Measurements from ENCODE around the gene AKR1C1. TPM values are rescaled to one million over a fixed set of nuclear protein-coding genes. Genes with fewer than 3 reads are reported as not detected.

Gene AKR1C1
- total and polyA plus RNA-seq, 9 of the 15 experiments (the other 6 are each of a cell fraction or from before 2014, with no cell fraction given): 43.5 to 180 (median 82.4) TPM

DNA sequence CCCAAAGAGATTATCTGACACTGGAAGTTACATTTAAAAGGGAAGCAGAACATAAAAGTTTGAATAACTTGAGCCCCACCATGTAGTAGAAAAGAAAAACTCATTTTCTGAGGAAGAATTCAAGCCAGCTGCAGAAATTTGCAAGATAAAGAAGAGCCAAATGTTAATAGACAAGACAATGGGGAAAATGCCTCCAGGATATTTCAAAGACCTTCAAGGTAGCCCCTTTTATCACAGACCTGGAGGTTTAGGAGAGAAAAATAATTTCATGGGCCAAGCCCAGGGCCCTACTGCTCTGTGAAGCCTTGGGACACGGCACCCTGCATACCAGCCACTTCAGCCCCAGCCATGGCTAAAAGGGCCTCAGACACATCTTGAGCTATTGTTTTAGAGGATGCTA, 18.4 kb upstream of the AKR1C1 start:
- Histone ChIP-seq H3K9me1 (ENCODE audit: control insufficient read depth, insufficient read depth, low read length) (no peaks in the 10 kb centered on the region), H3K4me3 (no peak overlapping the region), H3K9me3 (replicated peaks; ENCODE audit: control insufficient read depth, insufficient read depth, low read depth, low read length) (no peaks in the 10 kb centered on the region; the same call in 1 of the 2 replicates), H3K36me3 (ENCODE audit: control insufficient read depth, insufficient read depth, low read length) (no peaks in the 10 kb centered on the region; the same call in 2 of the 3 replicates), H3K27ac (ENCODE audit: extremely low read depth, low read depth, low read length) (no peak overlapping the region), H3K4me2 (ENCODE audit: insufficient read depth, low read length) (no peak overlapping the region), H3K9ac (ENCODE audit: insufficient read depth in 1 of 2, low read depth in 2 of 2, low read length in 2 of 2) (no peak overlapping the region), H3K79me2 (ENCODE audit: control insufficient read depth, insufficient read depth, low read length) (no peaks in the 10 kb centered on the region), H4K20me1 (replicated peaks; ENCODE audit: control insufficient read depth, insufficient read depth, low read length) (no peaks in the 10 kb centered on the region), H3K4me1 (replicated peaks in 1 of 2; ENCODE audit: control insufficient read depth in 2 of 2, insufficient read depth in 2 of 2, low read length in 2 of 2) (peaks cover 0 to 23% of the 10 kb centered on the region in 2 experiments; a peak in 4 of 5 replicates), H2AFZ (ENCODE audit: low read depth, low read length) (no peak overlapping the region), H3K27me3 (ENCODE audit: control insufficient read depth in 2 of 2, insufficient read depth in 2 of 2, low read length in 2 of 2) (no peaks in the 10 kb centered on the region)
- POLR2A ChIA-PET: no interaction called here
- ATAC-seq (no peak), DNase-seq (ENCODE audit: extremely low read depth in 1 of 4, low spot score in 3 of 4) (no peak), FAIRE-seq (no peak)
- BruUV-seq (replicated peaks): no TSS peak
- CTCF ChIA-PET (ENCODE audit: low intra/inter-chr PET ratio): no interaction called here
- intact Hi-C loops (cut with micrococcal nuclease) (no loop called here), in situ Hi-C loops (cut with MboI) (loop anchor here (5.0 kb wide), 1 partner anchor 77 kb away; no protein-coding TSS in a partner anchor)
- WGBS (ENCODE audit: insufficient coverage, low coverage, missing lambda C conversion rate): 77% methylated on average over 1 of the region's 1 CpG
- TF ChIP-seq ZNF232 (CRISPR knock-in tag; IDR thresholded peaks at IDR 0.05) (no peak), ZNF561 (CRISPR knock-in tag; conservative IDR thresholded peaks at IDR 0.05) (no peak), CHD2 (IDR thresholded peaks at IDR 0.05; ENCODE audit: low read depth, low read length) (no peak), RFX5 (IDR thresholded peaks at IDR 0.05; ENCODE audit: low read depth, low read length) (no peak), SRSF1 (IDR thresholded peaks at IDR 0.05; ENCODE audit: low read depth, low read length) (no peak), BRD4 (IDR thresholded peaks at IDR 0.05) (no peak), SREBF2 (CRISPR knock-in tag; IDR thresholded peaks at IDR 0.05) (no peak), ILK (tag; IDR thresholded peaks at IDR 0.05; ENCODE audit: borderline replicate concordance, low read depth) (no peak), GABPB1 (CRISPR knock-in tag; IDR thresholded peaks at IDR 0.05) (no peak), PCBP1 (IDR thresholded peaks at IDR 0.05; ENCODE audit: low read depth, low read length, poor library complexity, severe bottlenecking) (no peak), POLR2H (tag; IDR thresholded peaks at IDR 0.05; ENCODE audit: low read depth) (no peak)
- TF ChIP-seq, protein P1, sequence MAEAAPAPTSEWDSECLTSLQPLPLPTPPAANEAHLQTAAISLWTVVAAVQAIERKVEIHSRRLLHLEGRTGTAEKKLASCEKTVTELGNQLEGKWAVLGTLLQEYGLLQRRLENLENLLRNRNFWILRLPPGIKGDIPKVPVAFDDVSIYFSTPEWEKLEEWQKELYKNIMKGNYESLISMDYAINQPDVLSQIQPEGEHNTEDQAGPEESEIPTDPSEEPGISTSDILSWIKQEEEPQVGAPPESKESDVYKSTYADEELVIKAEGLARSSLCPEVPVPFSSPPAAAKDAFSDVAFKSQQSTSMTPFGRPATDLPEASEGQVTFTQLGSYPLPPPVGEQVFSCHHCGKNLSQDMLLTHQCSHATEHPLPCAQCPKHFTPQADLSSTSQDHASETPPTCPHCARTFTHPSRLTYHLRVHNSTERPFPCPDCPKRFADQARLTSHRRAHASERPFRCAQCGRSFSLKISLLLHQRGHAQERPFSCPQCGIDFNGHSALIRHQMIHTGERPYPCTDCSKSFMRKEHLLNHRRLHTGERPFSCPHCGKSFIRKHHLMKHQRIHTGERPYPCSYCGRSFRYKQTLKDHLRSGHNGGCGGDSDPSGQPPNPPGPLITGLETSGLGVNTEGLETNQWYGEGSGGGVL (CRISPR knock-in tag; IDR thresholded peaks at IDR 0.05): no peak
- TF ChIP-seq, protein P2, sequence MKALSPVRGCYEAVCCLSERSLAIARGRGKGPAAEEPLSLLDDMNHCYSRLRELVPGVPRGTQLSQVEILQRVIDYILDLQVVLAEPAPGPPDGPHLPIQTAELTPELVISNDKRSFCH (CRISPR knock-in tag; IDR thresholded peaks at IDR 0.05): no peak
- TF ChIP-seq, protein P2 (tag; IDR thresholded peaks at IDR 0.05): no peak
